ENCODE measurements around the gene PDZD2.
"Not testable (repeated sequence)": the region's sequence is repeated elsewhere in the genome, so short reads cannot be mapped to it uniquely, and the experiment has no call there.

The PDZD2 gene

GRCh38 chr5:31698673-31699072 is 59.7 kb downstream of the PDZD2 start:
- no peak for DNase-seq

- no peak for DNase-seq
Observed at GRCh38 chr5:31701642-31702299, 62.8 kb downstream of the PDZD2 start.

GRCh38 chr5:31702712-31703111 is 63.8 kb downstream of the PDZD2 start:
- DNase-seq, result no peak

GRCh38 chr5:31703757-31704156 is 64.8 kb downstream of the PDZD2 start:
- DNase-seq, result no peak

- no peak for DNase-seq
Observed at GRCh38 chr5:31706186-31706585, 67.3 kb downstream of the PDZD2 start.

- DNase-seq, result no peak
Observed at GRCh38 chr5:31707329-31707728, 68.4 kb downstream of the PDZD2 start.

- DNase-seq, result no peak
Observed at GRCh38 chr5:31708089-31708488, 69.2 kb downstream of the PDZD2 start.

- no peak for DNase-seq
Observed at GRCh38 chr5:31711363-31711762, 72.4 kb downstream of the PDZD2 start.

GRCh38 chr5:31711935-31712592 is 73.1 kb downstream of the PDZD2 start:
- DNase-seq, result no peak

- DNase-seq, result no peak
Observed at GRCh38 chr5:31717561-31717960, 78.6 kb downstream of the PDZD2 start.

GRCh38 chr5:31720004-31720403 is 81.1 kb downstream of the PDZD2 start:
- DNase-seq, result no peak

GRCh38 chr5:31720811-31721345 is 81.9 kb downstream of the PDZD2 start:
- no peak for DNase-seq

- DNase-seq, result no peak
Observed at GRCh38 chr5:31722111-31722510, 83.2 kb downstream of the PDZD2 start.

- no peak for DNase-seq
Observed at GRCh38 chr5:31725996-31726395, 87.1 kb downstream of the PDZD2 start.

GRCh38 chr5:31726952-31727351 is 88.0 kb downstream of the PDZD2 start:
- DNase-seq, result no peak

- no peak for DNase-seq
Observed at GRCh38 chr5:31728039-31728438, 89.1 kb downstream of the PDZD2 start.

GRCh38 chr5:31728806-31729205 is 89.9 kb downstream of the PDZD2 start:
- DNase-seq, result not testable (repeated sequence)

GRCh38 chr5:31730139-31730538 is 91.2 kb downstream of the PDZD2 start:
- DNase-seq, result no peak

GRCh38 chr5:31731016-31731415 is 92.1 kb downstream of the PDZD2 start:
- DNase-seq, result no peak

- DNase-seq, result no peak
Observed at GRCh38 chr5:31731710-31732301, 92.9 kb downstream of the PDZD2 start.

GRCh38 chr5:31732821-31733220 is 93.9 kb downstream of the PDZD2 start:
- DNase-seq, result not testable (repeated sequence)

- DNase-seq, result no peak
Observed at GRCh38 chr5:31733371-31733770, 94.4 kb downstream of the PDZD2 start.

- no peak for DNase-seq
Observed at GRCh38 chr5:31736127-31736526, 97.2 kb downstream of the PDZD2 start.

- no peak for DNase-seq
Observed at GRCh38 chr5:31738199-31738598, 99.3 kb downstream of the PDZD2 start.

Measured in activated T-cell treated with anti-CD3 and anti-CD28 coated beads, Interleukin-2, amount 50 U/mL, for 1 hour (primary cell).